NCI-H1436 (cell line): ENCODE measurements around the gene S100A3.

Experiments used
- DNase-seq: peaks from one replicate; lab custom pipeline; 2025; lab: John Stamatoyannopoulos, UW

The S100A3 gene

GRCh38 chr1:153509729-153510354, 39.2 kb downstream of the S100A3 start:
- DNase-seq = no peak

DNA sequence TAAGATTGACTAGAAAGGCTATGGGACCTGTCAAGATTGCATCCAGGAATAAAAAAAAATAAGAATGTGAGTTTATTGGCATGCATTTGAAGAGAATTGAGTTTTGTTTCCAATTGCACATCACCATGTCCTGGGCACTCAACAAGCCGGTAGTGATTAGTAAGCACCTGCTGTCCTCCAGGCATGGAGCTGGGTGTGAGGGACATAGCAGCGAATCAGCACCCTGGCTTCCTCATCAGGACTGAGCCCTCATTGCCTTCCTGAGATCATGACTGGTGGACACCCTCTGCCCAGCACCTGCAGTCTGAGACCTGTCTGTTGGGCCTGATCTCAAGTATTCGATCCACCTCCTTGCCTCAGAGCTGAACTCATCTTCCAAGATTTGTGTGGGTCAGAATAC, 40.0 kb downstream of the S100A3 start:
- DNase-seq = no peak

- no peak for DNase-seq
These were observed 41.0 kb downstream of the S100A3 start for GRCh38 chr1:153507926-153508583.

DNA sequence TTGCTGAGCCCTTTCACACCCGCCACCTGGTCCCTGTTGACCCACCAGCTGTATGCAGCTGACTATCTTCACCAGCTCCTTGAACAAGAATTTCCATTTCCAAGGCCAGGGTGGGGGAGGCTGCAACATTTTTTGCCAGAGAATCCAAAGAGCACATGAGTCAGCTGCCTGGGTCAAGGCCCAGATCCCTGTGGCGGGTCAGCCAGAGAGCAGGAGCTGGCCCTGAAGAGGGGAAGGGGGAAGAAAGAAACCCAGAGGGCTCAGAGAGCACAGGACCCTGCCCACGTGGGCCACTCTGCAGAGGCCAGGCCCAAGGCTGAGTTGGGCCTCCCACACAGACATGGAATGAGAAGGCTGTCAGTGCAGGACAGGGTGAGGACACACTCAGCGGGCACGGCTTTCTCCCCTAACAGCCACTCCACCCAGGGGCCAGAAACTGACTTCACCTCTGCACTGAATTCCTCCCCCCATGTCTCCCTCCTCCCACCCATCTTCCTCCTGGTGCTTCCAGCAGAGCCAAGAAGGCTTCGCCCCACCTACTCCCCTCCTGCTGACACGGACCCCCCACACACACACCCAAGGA, 42.1 kb downstream of the S100A3 start:
- no peak for DNase-seq

DNA sequence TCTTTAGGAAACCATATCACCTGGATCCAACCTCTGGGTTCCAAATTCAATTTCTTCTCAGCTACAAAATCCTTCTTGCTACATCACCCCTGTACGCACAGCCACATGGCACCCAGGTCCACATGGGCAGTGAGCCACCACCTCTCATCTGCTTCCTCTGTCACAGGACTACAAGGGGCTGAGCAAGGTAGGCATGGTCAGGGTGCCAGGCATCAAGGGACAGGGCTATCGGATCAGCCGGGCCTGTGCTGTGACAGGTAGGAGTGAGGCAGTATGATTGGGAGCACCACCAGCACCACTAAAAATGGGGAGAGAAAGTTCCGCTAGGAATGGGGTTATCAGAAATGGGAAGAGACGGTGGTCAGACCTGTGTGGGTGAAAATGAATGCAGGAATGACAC, 42.7 kb downstream of the S100A3 start:
- no peak for DNase-seq

DNA sequence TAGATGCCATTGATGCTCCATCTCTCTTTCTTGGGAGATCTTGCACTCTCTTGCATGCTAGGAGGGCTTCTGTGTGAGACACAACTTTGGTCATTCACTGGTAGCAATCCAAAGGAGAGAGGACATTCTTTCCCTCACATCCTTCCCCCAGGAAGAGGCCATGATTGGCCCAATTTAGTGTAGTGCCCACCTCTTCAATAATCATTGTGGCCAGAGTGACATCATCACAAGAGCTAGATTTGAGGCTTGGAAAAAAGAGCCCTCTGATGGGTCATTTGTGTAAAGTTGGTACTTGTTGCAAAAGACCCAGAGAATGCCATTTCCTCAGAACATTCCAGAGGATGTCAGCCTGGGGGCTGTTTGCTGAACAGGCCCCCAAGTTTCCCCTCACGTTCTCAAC, 43.5 kb downstream of the S100A3 start:
- DNase-seq = no peak

GRCh38 chr1:153503766-153504165, 45.3 kb downstream of the S100A3 start:
- DNase-seq = no peak

DNA sequence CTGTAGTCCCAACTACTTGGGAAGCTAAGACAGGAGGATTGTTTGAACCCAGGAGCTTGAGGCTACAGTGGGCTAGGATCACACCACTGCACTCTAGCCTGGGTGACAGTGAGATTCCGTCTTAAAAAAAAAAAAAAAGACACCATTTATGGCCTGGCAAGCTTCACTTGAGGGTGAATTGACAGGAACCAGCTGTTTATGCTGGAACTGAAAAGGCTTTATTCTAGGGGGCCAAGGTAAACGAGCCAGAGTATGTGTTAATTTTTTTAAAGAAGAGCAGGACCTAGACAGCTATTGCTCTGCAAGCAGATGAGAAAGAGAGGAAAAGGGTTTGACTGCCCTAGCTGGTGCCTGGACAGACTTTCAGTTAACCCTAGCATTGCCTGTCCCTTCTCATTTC, 50.3 kb downstream of the S100A3 start:
- no peak for DNase-seq
